ENCODE data around the gene STAC.
"Not testable (repeated sequence)": the region's sequence is repeated elsewhere in the genome, so short reads cannot be mapped to it uniquely, and the experiment has no call there.

Gene STAC

DNA sequence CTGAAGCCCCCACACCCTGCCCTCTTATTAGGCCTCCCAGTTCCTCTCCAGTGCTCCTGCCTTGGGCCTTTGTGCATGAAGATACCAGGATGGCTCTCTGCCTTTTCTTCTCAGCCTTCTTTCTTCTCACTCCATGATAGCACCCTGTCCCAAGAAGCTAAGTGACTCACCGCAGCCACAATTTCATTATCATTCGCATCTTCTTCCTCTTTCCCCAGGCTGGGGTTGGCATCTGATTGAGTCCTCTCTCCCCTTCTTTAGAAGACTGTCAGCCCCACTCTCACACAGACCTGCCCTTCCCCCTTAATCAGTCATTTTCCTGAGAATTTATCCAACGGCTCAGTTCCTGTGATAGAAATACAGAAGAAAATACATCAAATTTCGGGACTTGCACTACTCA, 102.0 kb downstream of the STAC start:
- no peak for DNase-seq

DNA sequence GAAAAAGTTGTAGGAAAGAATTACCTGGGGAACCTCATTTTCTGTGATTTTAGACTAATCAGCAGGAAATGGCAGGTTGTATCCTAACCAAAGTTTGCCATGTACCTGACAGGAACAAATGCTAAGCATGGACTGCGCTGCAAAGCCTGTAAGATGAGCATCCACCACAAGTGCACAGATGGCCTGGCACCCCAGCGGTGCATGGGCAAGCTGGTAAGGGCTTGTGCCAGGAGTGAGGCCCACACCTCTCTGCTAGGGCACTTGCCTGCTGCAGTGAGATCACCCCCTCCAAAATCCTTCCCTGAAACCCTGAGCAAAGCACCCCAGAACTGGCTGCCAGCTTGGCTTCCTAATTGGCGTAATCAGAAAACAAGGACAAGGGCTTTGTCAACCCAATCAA, 102.6 kb downstream of the STAC start:
- no peak for DNase-seq

DNA sequence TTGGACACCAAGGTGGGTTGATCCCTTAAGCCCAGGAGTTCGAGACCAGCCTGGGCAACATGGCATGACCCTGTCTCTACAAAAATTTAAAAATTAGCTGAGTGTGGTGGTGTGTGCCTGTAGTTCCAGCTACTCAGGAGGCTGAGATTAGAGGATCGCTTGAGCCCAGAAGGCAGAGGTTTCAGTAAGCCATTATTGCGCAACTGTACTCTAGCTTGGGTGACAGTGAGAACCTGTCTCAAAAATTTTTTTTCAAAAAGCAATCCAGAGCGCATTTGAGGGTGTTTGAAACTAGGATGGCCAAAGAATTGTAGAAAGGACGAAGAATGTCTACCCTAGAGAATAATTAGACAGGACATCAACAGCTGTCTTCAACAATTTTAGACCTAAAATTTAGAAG, 103.4 kb downstream of the STAC start:
- DNase-seq = no peak

DNA sequence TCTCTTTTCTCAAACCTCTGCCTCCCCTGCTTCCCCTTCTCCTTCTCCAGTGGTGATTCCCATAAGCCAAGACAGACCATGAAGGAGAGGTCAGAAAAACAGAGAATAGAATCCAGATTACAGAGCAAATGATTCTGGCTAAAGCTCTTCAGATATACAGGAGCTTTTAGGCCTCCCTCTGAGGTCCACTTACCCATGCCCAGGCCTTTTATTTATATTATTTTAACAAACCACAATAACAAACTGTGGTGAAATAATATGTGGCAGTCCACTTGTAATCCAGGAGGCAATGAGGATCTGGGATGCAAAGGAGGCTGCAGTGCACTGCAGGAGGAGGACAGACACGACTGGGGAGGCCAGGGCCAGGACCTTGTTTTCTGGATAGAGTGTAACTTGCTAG, 104.1 kb downstream of the STAC start:
- no peak for DNase-seq

DNA sequence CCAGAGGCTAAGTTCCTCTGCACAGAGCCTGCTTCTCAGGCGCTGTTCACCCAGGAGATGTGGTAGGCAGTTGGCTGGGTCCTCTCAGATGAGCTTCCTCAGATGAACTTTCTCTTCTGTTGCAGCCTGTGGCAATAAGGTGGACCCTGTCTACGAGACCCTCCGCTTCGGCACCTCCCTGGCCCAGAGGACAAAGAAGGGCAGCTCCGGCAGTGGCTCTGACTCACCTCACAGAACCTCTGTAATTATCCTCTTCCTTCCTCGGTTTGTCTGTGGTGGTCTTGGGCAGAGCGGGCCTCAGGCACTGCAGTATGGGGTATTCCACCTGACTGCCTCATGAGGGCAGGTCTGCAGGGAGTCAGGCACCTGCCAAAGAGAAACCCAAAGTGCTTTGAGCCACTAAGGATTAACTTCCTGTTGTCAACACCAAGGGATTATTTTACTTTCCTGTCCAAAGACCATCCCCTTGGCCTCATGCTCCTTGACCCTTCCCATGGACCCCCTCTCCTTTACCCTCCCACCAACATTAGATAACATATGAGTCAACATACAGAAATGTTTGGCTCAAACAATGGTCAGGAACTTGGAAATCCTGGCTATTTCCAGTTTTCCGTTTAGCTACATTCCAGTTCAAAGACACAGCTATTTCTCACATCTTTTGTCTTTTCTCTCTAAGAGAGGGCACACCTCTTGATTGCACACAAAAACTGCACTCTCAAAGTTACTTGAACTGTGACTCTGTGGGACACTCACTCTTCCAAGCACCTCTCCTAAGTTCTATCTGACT, 105.9 kb downstream of the STAC start:
- DNase-seq = no peak

DNA sequence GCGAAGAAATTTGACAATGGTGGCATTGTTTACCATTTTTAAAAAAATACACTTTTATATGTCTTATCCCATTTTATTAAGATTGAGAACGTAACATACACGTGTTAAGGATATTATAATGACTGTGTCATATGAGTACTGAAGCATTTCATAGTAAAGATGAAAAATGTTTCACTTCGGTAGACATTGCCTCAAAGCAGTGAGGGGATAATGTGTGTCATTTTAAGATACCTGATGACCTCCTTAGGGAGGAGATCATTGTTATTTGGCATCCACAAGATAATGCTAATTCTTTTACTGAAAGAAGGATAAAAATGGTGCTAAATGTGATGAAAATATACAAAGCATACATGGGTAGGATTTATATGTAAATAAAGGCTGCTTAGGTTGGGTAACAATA, 107.3 kb downstream of the STAC start:
- no peak for DNase-seq

DNA sequence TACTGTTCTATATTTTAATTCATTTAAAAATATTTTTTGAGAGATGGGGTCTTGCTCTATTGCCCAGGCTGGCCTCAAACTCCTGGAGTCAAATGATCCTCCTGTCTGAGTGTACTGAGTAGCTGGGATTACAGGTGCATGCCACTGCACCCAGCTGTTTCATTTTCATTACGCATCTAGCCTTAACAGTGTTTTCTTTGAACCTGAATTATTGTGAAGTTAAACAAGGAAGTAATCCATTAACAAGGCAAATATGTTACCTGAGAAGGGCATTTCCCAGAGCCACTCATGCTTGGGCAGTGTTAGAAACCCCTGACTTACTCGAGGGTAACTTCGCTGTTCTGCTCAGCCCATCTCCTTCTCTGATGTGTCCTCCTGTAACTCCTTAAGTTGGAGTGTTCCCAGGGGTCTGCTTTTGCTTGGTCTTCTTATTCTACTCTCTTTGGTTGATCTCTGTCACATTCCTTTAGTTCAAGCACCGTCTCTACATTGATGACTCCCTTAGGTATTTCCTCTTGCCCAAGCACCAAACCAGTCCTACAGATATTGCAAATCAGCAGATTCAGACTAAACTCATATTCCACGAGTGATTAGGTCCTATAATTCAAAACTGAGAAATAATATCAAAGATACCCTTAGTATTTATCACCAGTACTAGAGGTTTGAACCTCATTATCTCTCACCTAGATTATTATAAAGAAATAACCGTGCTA, 107.9 kb downstream of the STAC start:
- DNase-seq = no peak

DNA sequence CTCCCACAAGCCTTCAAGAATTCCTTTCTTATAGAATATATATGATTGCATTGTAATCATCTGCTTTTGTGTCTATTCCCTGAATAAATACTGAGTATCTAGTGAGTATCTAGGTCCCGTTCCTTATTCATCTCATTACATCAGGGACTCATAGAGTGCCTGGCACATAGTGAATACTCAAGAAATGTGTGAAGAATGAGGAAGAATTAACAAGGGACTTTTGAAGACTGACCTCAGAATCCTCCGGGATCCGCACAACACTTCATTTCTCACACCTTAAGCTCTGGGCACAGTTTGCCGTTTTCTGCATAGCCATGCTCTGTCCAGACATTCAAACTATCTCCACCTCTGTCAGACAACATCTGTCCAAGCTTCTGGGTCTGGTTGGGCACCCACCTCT, 108.8 kb downstream of the STAC start:
- DNase-seq = no peak

DNA sequence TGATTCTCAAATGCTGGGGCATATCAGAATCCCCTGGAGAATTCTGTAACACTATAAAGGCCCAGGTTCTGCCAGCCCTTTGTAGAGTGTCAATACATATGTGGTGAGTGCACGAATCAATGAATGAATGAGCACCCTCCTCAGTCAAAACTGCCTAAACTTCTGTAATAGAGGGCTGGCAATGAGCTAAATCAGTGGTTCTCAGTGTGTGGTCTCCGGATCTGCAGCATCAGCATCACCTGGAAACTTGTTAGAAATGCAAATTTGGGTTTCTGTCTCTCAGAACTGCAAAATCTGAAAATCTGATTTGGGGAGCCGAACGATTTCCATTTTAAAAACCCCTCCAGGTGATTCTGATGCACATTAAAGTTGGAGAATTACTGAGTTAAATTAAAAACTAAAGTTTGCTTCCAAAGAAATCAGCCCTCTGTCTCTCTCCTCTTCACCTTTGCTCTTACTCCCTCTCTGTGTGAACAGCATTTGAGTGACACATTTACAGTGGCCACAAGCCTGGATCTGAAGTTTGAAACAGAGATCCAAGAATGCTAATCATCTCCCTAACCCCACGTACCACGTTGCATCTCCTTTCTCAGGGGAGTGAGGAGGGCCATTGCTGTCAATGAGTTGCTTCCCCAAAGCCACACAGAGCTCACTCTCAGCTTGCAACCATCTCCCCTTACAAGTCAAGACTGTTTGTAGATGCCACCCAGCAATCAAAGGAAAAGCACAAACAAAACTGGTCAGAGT, 109.5 kb downstream of the STAC start:
- no peak for DNase-seq

DNA sequence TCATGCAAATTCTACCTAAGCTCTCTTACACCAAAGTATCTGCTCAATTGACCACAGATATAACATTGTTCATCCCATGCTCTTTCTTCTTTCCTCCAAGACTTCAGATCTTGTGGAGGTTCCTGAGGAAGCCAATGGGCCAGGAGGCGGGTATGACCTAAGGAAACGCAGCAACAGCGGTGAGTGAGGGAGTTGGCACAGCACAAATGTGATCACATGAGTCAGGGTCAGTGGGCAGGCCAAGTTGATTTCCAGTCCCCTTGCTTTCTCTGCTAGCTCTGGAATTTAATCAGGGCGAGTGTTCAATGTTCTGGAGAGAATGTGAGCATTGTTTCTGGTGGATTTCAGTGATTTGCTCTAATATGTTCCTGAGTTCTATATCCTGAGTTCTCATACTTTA, 112.7 kb downstream of the STAC start:
- no peak for DNase-seq

DNA sequence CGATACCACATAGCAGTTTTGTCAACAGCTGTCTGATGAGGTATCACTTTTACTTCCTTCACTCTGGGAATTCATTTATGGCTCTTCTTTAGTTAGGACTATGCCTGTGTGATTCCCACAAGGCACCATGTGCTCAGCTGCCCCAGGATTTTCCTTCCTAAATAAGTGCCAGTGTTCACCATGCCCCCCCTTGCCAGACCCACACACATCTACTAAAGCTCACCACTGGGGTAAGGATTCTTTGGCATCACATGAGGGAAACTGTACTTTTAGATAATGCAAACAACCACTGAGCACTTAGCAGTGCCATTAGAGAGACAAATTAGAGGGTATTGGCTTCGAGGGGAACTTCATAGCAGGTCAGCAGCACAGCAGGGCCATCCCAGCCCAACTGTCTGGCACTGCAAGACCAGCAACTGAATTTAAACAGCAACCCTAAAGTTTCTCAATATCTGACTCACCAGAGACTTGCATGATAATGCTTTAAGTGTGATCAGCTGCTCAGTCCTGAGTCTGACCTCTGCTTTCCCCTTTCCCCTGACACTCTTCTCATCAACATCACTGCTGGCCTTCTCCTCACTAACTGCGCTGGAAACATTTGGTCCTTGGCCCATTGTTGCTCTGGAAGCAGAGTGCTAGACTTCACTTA, 114.3 kb downstream of the STAC start:
- DNase-seq = no peak

DNA sequence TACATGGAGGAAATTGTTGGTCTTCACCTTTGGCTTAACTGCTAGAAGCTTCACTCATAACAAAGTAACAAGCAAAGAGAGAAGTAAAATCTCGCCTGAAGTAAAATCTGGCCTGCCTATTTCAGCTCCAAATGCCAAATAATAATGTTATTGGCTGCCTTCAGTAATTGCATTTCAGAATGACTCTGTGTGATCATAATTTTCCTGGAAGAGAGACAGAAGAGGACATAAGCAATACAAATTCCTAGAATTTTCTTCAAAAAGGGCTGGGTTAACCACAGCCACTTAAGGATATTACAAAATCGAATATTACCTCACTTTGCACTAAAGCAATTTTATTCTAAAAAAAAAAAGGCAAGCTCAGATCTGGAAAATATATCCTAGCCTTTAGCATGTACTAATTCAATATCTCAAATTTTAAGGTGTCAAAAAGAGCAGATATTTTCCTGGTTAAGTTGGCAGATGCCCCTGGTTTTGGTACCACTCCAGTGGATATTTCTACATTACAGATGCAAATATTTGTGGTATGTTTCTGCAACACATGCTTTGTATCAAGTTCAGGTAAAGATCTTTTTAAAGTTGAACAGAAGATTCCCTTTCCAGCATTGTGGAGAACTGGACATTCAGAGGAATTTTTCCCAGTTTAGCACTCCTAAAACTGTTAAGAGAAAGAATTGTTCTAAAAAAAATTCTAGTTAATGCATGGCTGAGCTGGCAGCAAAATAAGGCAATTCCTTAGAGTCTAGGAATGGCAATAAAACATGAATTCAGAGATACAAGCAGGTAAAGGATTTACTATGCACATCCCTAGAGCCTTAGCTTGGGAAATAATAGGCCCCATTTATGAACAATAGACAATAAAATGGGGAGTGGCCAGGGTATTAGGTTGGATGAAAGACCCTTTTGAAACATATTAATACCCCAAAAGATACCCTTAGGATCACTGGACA, 116.7 kb downstream of the STAC start:
- no peak for DNase-seq

DNA sequence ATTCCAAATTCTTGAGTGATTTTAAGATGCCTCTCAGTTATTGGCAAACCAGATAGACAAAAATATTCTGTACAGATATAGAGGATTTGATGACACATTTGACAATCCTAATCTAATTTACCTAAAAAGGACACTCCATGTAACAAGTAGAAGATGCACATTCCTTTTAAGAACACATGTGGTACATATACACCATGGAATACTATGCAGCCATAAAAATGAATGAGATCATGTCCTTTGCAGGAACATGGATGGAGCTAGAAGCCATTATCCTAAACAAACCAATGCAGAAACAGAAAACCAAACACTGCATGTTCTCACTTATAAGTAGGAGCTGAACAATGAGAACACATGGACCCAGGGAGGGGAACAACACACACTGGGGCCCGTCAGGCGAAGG, 119.7 kb downstream of the STAC start:
- DNase-seq = not testable (repeated sequence)

DNA sequence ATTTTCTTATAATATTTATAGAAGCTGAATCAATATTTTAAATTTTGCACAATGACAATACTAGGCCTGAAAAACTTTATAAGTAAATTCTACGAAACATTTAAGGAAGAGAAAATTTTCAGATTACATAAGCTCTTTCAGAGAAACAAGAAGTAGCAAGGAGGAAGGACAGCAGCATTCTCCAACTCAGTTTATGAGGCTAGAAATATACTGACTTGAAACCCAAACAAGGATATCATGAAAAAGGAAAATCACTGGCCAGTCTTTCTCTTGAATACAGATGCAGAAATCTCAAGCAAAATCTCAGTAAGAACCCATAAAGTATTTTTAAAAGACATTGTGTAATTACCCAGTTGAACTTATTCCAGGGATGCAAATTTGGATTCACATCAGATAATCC, 121.3 kb downstream of the STAC start:
- no peak for DNase-seq

DNA sequence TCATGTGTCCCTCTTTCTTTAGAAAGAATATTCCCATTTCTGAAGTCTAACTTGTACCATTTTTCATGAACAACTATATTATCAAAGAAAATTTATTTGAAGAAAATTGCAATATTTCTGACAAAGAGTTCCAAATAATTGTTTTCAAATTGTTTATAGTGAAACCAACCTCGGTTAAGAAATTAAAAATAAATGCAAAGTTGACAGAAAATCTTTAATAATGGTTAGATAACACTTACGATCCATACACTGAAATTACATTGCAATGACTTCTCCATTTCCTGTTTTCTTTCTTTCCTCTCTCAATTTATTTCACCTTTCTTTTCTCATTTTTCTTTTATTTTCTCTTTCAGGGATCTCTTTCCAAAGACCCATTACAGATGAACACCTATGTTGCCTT, 125.1 kb downstream of the STAC start:
- no peak for DNase-seq

DNA sequence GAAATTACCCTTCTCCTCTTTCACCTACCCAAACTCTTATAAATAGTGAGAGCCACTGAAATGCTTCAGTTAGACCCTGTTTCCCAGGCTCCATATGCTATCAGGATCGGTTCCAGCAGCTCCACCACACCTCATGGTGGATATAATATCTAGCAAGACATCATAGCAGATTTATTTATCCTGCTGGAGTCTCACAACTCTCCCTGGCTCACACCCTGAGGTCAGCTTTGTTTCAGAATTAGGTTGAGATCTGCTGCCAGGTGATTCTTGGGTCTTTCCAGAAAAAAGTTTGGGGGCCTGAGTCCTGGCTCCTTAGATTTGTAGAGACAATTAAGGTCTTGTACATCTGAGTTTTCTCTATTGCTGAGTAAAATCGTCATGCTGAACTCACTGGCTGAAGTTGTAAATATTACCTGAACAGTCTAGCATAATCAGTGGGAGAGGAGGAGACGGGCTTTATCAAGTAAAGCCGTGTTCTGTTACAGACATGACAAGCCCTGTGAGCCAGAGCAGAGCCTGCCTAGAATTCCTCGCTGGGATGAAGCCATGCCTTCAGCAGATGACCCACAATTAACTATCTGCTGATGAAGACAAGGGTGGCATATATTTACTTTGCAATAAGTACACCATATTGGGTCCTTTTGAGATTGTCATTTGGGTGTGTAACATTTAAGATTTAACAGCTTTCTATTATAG, 131.6 kb downstream of the STAC start:
- DNase-seq = no peak

DNA sequence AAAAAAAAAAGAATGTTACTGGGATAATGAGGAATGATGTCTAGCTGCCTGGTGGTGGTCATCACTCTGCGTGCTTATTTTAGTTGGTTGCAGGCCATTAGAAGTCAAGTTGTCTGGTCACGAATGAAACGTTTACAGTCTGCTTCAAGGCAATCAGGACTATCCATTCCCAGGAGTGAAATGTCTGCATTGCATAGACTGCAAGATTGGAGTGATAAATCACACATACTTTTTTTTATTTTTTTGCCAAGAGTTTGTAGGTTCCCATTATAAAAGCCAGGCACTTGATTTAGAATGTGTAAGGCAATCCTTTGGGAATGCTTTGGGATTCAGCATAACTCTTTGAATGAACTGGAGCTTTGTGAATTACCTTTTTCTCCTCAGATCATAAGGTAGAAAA, 132.3 kb downstream of the STAC start:
- DNase-seq = no peak

DNA sequence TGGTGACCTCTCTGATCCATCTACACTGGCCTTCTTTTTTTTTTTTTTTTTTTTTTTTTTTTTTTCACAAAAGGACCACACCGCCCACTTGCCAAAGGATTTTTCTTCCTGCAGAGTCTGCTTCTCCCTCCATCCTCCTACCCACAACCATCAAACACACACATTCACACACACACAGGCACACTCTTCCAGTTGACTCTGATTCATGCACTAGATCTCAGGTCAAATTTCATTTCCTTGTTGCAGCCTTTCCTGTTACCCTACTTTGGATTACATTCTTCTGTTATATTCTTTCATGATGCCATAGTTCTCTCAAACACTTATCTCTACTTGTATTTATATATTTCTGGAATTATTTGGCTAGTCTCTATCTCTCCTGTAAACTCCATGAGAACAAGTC, 133.9 kb downstream of the STAC start:
- DNase-seq = no peak

DNA sequence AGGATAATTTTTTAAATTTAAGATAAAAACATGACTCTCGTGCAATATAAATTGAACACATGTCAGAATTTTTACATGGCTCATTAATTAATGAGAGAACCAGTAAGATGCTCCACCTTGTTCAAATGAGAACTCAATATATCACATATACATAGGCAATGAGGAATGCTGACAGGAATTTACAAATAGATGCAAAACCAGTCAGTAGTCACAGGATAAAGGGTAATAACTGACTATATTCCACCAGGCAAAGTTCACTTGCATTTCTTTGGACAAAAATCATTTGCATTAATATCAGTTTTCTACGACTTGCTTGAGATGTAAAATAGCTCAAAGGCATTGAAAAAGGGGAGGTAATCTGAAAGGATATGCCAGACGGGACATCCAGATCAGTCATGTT, 139.4 kb downstream of the STAC start:
- DNase-seq = no peak

DNA sequence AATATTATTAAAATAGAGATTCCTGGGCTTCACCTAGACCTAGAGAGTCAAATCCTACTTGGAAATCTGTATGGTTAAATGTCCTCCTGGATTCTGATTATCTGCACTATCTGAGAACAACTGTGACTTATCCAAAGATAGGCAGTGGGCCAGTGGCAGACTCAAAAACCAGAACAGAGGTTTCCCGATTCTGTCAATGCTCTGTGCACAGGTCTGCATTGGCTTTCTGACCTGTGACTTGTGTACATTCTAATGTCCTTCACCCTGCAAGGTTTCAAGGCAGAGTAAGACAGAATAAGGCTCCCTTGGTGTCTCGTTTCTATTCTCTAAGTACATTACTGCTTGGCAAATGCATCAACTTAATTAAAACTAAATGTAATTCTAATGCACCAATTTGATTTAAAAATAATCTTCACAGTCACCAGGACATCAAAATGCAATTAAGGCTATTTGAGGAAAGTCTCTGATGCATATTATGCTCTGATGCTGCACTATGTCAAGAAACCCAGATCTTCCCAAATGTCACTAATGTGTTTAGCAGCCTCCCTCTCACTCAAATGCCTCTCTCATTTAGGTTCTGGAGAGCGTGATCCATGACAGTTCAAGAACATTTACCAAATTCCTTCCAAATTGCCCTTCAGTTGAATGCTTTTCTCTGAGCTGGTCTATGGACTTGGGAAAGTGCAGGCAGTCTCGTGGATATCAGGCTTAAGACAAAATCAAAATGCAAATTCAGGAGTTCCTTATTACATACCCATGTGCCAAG, 140.1 kb downstream of the STAC start:
- DNase-seq = no peak

DNA sequence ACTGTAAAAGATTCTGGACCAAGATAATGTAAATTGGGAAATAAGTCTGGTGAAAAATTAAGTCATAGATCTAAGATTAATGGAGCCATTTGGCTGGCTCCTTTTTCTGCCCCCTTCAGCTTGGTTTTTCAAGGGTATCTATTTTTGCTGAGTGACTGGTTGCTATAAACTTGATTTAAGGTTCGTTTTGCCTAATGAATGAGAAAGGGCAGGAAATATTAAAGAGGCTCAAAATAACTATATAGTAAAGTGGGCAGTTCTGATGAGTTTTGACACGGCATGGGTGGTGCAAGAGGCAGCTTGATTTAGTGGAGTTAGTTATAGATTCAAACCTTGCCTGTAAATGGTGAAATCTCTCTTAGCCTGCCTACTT, 140.7 kb downstream of the STAC start:
- DNase-seq = no peak

All from activated CD4-positive, alpha-beta T cell treated with anti-CD3 and anti-CD28 coated beads for 48 hours (primary cell).